CD4-positive, alpha-beta T cell treated with Interleukin-15 for 1 hour (primary cell): ENCODE data around the gene PTPRN2.
"Not testable (repeated sequence)": the region's sequence is repeated elsewhere in the genome, so short reads cannot be mapped to it uniquely, and the experiment has no call there.

Source experiments
- DNase-seq: peaks from one replicate; pipeline ENCODE4 v3.0.0-alpha.2; 2020

PTPRN2 gene

DNA sequence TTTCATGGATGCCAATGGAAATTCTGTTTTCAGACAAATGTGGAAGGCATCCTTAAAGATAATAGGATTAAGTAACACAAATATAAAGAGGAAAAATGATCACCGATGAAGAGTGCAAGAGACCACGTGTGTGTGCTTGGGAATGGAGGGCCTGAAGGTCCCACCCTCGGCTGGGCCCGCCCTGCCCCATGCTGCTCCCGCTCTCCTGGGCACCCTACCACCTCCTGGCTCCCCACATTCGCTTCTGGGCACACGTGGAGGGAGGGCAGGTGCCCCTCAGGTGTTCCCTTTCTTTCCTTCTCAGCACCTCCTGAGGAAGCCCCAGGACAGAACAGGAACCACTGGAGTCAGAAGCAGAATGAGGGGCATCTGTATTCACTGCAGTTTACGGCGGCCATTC, 883.3 kb downstream of the PTPRN2 start:
- no peak for DNase-seq

DNA sequence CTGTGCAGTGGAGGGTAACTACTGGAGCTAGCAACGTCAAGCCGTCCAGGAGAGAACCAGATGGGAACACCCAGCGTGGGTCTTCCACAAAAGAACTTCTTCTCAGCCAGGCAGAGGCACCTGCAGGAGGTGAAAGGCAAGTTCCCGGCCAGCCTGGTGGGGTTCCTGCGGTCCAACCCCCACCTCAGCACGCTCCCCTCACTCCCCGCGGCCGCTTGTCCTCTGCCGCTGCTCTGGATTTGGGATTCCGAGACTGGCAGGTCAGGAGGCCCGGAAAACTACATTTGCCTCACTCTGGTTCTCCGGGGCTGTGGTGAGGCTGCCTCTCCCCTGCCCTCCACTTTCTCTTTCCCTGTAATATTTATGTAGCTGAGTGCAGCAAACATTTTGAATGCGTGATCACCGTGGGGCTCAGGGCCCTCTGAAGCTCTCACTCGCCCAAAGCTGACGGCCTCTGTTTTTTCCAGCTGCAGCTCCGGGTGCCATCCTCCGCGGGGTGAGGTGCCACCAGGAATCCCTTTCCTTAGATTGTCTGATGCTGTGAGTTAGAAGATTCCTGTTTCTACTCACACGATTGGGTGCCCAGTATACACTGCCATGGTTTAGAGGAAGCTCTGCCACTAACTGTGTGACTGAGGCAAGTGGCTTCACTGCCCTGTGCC, 884.0 kb downstream of the PTPRN2 start:
- DNase-seq = no peak

DNA sequence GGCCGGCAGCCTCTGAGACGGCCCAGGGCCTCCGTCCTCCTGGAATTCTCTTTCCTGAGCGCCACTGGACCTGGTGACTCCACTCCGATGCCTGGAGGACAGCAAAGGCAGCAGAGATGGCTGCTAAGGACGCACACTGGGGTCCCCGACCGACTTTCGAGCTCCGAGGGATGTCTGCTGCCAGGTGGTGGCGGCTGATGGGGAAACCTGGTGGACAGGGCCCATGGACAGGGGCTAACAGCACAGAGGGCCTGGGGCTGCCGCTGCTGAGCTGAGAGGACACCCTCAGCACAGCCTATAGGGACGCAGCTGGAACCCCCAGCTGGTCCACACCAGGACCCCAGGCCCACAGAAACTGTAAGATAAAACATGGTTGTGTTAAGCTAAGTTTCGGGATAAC, 884.5 kb downstream of the PTPRN2 start:
- no peak for DNase-seq

DNA sequence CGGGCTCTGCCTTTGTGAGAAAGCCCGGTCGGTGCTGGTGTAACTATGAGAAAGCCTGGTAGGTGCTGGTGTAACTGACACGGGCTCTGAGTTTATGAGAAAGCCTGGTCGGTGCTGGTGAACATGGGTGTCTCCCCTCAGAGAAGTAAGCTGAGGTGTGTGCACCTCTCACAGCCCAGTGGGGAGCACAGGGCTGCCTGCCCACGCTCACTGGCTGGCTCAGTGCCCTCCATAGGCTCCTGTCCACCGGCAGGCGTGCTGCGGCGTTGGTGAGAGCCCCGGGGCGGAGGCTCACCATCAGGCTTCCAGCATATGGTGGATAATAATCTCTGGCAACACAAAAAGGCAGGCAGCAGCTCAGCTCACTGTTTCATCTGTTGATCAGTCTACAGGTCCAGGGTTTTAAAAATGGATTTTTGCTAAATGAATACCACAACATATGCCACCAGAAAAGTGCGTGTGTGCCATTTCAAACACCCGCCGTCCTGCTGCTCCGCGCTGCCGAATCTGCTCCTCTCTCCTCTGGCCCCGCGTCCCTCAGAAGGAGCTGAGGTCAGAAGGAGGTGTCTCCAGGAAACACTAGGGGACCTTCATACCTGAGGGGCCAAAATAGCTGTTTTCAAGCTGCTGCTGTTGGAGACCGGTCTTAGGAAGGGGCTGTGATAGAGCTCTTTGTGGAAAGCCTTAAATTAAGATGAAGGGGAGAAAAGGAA, 885.2 kb downstream of the PTPRN2 start:
- DNase-seq = no peak

DNA sequence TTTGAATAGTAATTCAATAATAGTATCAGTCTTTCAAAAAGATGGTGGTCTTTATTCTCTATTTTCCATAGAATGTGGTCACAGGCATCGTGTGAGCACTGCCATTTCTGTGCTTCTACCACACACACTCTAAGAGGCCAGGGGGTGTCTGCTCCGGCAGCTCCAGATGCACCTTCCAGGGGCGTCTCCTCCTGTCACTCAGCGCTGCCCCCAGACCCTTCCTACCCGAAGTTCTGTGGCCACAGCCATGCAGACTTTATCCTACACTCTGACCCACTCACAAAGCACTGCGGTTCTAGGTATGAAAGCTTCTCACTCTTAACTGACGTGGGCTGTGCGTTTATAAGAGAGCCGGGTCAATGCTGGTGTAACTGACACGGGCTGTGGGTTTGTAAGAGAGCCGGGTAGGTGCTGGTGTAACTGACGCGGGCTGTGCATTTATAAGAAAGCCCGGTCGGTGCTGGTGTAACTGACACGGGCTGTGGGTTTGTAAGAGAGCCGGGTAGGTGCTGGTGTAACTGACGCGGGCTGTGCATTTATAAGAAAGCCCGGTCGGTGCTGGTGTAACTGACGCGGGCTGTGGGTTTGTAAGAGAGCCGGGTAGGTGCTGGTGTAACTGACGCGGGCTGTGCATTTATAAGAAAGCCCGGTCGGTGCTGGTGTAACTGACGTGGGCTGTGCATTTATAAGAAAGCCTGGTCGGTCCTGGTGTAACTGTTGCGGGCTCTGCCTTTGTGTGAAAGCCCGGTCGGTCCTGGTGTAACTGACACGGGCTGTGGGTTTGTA, 886.0 kb downstream of the PTPRN2 start:
- not testable (repeated sequence) for DNase-seq

DNA sequence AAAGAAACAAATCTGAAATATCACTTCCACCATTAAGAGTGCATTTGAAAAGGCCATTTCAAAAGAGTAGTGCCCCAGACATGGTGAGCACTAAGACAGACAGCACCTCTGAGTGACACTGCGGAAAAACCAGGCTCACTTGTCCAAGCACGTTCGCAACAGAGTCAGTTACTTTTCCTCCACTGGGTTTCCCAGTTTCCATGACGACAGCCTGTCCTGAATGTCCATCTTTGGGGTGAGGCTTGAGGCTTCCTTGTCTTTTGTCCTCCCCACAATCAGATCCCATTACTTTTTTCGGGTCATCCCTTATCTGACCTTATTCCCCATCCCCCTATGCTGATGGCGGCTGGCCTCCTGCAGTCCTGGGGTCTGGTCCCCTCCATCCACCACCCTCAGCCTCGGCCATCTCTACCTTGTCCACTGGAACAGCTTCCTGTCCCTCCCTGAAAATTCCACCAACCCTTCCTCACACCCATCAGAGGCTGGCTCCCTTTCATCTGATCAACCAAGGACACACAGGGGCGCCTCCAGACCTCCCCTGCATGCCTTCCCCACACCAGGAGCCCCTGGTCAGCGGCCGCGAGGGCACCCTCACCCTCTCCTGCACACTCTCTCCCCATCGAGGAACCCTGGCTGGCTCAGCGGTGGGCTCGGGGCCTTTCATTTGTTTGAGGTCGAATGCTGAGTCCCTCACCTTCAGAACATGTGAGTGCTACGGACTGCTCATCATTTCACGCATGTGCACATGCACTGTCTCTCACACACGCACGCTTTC, 887.2 kb downstream of the PTPRN2 start:
- DNase-seq = no peak

DNA sequence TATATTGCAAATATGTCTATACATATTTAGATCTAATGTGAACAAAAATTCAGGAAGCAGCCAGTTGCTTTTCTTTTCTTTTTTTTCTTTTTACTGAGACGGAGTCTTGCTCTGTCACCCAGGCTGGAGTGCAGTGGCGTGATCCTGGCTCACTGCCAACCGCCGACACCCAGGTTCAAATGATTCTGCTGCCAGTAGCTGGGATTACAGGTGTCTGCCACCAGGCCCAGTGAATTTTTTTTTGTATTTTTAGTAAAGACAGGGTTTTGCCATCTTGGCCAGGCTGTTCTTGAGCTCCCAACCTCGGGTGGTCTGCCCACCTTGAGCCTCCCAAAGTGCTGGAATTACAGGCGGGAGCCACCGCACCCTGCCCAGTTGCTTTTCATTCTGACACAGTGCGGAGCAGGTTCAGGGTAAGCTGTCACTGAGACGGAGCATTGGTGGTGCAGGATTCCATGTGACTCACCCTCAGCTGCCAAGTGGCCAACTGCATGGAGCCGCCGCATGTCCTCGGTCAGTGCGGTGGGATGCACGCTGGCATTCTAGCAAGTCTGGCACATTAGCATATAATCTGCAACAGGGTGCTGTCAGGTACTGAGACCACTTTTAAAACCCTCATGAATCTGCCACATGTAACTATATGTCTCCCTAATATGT, 888.1 kb downstream of the PTPRN2 start:
- no peak for DNase-seq

DNA sequence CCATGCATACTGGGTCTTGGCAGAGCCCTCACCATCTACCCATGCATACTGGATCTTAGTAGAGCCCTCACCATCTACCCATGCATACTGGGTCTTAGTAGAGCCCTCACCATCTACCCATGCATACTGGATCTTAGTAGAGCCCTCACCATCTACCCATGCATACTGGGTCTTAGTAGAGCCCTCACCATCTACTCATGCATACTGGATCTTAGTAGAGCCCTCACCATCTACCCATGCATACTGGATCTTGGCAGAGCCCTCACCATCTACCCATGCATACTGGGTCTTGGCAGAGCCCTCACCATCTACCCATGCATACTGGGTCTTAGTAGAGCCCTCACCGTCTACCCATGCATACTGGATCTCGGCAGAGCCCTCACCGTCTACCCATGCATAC, 890.3 kb downstream of the PTPRN2 start:
- DNase-seq = not testable (repeated sequence)

DNA sequence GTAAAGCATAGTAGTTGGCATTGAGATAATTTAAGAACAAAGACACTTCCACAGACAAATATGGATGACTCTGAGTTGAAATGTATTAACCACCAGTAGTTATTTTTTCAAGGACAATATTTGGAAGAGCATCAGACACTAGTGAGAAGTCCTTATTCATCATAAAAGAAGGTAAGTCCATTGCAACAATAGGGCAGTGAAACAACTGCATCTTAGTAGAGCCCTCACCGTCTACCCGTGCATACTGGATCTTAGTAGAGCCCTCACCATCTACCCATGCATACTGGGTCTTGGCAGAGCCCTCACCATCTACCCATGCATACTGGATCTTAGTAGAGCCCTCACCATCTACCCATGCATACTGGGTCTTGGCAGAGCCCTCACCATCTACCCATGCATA, 892.0 kb downstream of the PTPRN2 start:
- DNase-seq = not testable (repeated sequence)

DNA sequence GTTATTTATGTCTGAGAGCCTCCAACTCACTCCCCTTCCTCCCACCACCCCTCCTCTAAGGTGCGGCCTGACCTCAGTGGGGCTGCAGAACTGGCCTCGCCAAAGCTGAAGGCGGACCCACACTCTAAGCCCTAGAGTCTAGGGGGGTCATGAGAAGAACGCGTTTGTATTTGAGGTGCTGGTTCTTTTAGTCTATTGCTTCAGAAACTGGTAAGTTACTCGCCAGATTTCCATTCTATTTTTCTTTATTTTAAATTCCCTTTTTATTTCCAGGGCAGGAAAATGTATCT, 893.3 kb downstream of the PTPRN2 start:
- DNase-seq = no peak

DNA sequence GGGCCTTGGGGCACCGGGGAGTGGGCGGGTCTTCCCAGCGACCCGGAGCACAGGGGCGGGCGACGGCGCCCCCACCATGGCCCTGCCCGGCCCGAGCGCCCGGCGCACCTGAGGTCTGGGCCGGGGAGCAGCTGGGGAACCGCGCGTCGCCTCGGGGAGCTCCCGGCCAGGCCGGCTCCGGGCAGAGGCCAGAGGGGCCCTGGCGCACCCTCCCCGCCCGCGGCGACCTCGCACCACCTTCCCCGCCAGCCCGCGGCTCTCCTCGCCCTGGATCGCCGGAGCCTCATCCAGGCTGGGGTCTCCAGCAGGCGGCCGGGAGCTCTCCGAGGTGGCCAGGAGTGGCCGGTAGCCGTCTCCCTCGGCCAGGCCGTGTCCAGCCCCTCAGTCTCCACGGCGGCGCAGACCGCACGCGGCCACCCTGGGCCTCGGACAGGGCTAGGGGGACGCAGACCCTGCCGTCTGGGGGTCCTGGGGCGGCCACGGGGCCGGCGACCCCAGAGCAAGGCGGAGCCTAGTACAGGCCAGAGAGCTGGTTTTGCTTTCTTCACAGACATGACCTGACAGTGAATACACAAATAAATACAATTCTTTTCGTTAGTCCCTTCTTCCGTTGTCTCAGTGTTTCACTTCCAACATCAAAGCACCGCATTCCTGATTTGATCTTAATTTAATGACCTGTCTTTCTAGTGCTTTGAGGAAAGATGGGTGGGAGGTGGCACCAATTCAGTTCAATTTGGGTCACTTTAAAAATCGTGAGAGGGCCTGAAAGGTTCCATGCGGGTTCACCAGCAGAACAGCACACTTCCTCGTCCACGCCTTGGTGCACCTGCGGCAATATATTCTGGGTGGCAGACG, 893.9 kb downstream of the PTPRN2 start:
- no peak for DNase-seq

DNA sequence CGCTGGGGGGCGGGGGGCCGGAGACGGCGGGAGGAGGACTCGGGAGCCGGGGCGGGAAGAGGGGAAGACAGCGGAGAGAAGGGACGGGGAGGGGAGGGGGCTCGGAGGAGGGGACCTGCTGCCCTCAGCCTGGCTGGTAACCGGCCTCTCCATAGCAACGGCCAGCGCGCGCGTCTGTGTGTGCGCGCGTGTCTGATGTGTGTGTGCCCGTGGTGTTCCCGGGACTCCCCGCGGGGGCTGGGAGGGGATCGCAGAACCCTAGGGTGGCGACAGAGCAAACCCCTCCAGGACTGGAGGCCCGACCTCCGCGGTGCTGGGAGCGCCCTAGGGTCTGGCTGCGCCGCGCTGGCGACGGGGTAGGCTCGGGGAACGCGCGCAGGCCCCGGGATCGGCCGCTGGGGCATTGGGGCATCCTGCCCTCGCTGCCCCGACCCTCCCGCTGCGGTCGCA, 894.5 kb downstream of the PTPRN2 start:
- no peak for DNase-seq

DNA sequence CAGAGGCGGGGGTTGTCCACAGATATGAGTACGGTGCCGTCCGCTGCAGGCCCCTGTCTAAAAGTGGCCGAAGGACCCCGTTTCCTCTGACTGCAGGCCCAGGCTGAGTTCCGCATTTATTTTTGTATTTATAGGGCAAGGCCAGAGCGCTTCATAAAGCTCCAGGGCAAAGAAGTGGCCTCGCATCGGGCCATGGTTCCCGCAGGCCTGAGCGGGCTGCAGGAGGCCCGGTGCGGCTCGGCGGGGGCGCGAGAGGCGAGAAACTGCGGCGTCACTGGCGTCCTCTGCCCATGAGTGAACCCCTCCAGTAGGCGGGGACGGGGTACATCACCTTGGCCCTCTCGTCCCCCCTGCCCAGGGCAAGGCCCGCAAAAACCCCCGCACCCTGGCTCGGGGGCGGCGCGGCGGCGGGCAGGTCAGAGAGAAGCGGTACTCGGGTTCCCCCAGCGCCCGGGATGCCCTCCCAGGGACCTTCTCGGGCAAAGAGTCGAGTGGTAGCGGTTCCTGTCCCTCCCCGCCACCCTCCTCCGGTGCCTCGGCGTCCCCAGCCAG, 895.1 kb downstream of the PTPRN2 start:
- DNase-seq = no peak

DNA sequence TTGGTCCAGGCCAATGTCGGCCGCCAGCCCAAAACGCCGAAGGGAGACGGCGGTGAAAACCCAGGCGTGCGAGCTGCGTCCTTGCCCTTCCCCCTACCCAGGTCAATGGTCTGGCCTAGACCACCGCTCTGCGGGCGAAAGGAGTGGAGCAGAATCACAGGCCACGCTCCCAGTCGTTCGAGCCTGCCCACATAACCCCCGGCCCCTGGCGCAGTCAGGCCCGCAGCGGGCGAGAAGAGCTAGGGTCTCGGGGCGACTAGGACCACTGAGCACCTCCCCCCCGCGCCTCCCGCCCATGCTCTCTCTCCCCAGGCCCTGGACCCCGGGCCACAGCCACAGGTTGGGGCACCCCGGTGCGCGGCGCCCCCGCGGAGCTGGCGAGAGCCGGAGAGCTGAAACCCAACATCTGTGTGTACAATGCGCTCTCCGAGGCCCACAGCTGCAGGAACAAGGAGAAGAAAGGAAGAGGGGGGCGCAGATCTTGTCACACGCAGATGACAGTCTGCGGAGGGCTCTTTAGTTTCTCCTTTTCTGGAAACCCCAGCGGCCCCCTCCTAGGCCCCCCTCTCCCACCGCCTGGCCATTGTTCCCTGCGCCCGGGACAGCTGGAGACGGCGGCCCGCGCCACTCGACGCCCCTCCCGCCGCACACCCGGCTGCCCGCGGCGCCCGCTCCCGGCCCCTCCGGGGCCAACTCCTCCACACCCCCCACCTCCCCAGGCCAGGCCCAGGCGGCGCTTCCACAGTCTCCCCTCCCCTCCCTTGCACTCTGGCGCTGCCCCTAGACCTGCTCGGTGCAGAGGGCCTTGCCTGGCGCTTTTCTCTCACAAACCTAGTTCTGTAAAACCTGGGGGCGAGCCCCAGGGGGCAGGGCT, 895.8 kb downstream of the PTPRN2 start:
- peak; percentile 6 for DNase-seq

DNA sequence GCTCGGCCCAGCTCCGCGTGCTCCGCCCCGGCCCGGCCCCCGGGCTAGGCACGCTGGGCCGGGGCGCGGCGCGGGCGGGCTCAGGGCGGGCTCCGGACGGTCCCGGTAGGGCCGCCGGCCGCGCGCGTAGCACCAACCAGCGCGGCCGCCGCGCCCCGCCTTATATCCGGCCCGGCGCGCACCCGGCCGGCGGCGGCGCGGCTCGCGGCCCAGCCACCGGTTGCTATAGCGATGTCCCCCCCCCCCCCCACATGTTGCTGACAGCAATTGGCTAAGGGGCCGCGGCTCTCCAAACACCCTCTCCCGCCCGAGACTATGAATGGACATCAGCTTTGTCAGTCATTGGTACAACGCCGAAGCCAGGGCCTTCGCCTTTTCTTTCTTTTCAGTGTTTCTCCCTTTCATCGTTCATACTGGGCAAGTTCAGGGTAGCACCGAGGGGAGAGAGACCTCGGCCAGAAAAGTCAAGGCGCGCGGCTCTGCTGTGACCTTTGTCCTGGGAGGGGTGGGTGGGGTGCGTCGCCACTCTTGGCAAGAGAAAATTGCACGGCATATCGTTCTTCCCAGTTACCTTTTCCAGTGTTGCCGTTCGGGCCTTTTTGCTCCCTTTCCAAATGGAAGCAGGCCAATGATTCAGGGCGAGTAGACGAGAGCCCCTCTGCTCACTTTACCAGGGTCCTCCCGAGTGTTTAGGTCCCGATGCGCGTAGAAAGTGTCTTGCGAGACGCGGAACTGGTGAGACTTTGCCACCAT, 896.6 kb downstream of the PTPRN2 start:
- no peak for DNase-seq

DNA sequence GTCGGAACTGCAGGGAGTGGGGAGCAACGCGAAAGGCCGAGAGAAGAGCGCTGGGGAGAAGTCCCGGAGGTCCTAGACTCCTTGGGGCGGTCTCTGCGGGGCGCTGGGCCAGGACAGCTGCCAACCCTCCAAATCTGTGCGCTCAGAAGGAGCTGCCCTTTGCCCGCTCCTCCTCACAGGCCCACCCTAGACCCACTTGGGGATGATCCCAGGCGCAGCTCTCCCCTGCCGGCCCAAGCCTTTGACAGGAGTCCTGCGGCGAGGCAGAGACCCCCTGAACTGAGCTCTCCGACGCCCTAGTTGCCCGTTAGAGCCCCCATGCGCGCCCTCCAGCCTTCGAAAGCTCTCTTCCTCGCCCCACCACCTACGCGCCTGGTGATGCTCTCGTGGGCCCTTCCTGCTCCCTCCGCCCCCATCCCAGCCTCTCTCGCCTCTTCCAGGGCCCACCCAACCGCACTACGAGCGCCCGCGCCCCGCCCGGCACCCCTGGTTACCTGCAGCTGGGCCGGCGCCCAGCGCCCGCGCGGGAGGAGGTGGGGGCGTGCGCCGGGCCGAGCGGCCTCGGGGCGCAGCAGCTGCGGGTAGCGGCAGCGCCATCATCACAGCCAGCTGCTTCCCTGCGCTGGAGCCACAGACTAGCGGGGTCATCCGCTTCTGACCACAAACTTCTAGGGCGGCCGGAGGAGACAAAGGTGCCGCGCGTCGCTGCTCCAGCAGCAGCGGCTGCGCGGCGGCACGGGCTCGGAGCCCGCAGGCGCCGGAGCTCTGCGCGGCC, 897.4 kb downstream of the PTPRN2 start:
- no peak for DNase-seq

DNA sequence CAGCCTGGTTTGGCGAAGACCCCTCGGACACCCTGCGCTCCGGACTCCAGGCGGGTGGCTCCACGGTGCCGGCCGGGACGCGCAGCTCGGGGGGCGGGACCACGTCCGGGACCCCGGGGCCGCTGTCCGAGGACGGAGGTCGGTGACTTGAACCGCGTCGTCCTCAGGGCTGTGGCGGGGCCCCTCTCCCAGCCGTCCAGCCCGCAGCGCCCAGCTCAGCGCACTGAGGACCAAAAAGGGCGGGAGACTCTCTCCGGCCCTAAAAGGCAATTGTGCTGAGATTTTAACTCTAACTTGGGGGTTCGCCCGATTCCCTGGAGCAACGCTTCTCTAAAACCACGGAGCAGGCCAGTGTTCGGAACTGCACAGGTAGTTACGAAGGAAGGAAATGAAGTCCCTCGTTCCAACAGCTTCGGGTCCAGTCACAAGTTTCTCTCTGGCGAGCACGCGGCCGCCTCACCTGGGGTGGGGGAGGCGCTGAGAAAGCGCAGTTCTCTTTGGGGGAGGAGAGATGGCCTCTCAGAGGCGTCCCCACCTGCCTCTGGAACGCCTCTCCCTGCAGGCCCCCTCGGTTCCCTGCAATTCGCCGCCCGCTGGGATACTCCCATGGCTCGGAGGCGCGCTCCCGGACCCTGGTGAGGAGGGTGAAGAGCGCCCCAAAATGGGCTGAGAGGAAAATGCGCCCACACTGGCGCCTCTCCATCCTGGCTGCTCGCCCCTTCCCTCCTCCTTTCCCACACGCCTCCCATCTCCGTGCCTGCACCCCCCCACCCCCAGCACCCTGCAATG, 898.2 kb downstream of the PTPRN2 start:
- no peak for DNase-seq
